Skeletal muscle tissue (tissue), 4 donors: ENCODE data around the gene IQSEC3. TPM values are rescaled to one million over a fixed set of nuclear protein-coding genes. Genes with fewer than 3 reads are reported as not detected.
"Not testable (repeated sequence)": the region's sequence is repeated elsewhere in the genome, so short reads cannot be mapped to it uniquely, and the experiment has no call there.

Source experiments
- H3K27ac ChIP-seq: one replicate; pipeline ENCODE4 v1.7.0; 2013; ENCODE audit warnings: mild to moderate bottlenecking, low read depth, low read length, inconsistent platforms
- H3K27me3 ChIP-seq, 3 donors: one replicate each; pipeline ENCODE4 v1.7.0; 2013; ENCODE audit warnings: low read length in 3 of 3; ENCODE audit not compliant: control insufficient read depth in 3 of 3, insufficient read depth in 3 of 3
- H3K36me3 ChIP-seq, 3 donors: one replicate each; pipeline ENCODE4 v1.7.0; 2013; ENCODE audit warnings: low read length in 3 of 3; ENCODE audit not compliant: control insufficient read depth in 3 of 3, insufficient read depth in 3 of 3
- H3K4me1 ChIP-seq, 3 donors: one replicate each; pipeline ENCODE4 v1.7.0; 2013; ENCODE audit warnings: low read length in 3 of 3, mild to moderate bottlenecking in 3 of 3; ENCODE audit not compliant: control insufficient read depth in 3 of 3, insufficient read depth in 3 of 3
- H3K4me3 ChIP-seq, 3 donors: one replicate each; pipeline ENCODE4 v1.7.0; 2013; ENCODE audit warnings: low read length in 3 of 3
- H3K9ac ChIP-seq, 3 donors: one replicate each; pipeline ENCODE4 v1.7.0; 2013; ENCODE audit warnings: low read length in 3 of 3, mild to moderate bottlenecking in 3 of 3, moderate library complexity in 2 of 3, low read depth in 1 of 3
- H3K9me3 ChIP-seq, 3 donors: one replicate each; pipeline ENCODE4 v1.7.0; 2013; ENCODE audit warnings: low read length in 3 of 3; ENCODE audit not compliant: control insufficient read depth in 3 of 3
- total RNA-seq: library from RNA; depleted of rRNA; stranded (reverse); fragments of >200 nt; gene quantifications from one replicate; pipeline ENCODE4 v1.2.3, GENCODE V29; 2014
- donor health status: Osteomylitis.

Gene IQSEC3
- total RNA-seq, 1 donor from 2014 or later = 1.0 TPM

DNA sequence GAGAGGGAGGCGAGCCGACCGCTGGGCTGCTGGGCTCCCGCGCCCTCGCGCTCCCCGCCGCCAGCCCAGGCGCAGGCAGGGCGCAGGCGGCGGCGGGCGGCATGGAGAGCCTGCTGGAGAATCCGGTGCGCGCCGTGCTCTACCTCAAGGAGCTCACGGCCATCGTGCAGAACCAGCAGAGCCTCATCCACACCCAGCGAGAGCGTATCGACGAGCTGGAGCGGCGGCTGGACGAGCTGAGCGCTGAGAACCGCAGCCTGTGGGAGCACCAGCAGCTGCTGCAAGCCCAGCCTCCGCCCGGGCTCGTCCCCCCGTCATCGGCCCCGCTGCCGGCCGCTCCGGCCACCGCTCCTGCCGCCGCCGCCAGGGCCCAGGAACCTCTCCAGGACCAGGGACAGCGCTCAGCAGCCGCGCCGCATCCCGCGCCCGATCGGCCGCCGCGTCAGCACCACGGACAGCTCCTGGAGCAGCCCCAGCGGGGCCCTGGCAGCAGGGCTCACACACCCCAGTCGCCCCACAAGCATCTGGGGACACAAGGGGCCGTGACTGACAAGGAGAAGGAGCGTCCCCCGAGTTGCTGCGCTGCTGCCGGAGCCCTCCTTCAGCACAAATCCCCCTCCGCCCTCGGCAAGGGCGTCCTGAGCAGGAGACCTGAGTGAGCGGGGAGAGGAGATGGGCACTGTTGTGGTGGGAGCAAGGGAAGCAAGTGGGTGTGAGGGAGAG lies 376 bp downstream of the IQSEC3 start:
- H3K4me3 ChIP-seq, H3K36me3 ChIP-seq, H3K4me1 ChIP-seq, H3K9ac ChIP-seq, H3K27ac ChIP-seq, H3K9me3 ChIP-seq: not testable (repeated sequence)
- H3K27me3 ChIP-seq = peaks cover 3 to 10% (median 6%) of the 10 kb centered on the region in 3 donors

DNA sequence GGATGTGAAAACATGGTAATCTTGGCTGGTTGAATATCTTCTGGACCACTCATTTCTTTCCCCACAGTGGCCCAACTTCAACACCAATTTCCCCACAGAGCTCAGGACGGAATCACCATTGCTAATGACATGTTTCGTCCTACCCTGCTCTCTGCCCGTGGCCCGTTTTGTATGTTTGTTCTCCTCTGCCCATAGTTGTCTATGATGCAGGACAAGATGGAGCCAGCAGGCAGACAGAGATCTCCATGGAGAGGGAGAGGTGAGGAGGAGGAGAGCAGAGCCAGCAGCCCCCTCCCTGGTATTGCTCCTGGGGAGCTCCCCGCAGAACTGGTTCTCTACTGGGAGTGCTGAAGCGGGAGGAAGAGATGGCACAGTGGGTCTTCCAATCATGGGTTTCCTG lies 3.1 kb downstream of the IQSEC3 start:
- not testable (repeated sequence) for H3K9me3 ChIP-seq, H3K27ac ChIP-seq, H3K4me1 ChIP-seq, H3K9ac ChIP-seq, H3K36me3 ChIP-seq, H3K4me3 ChIP-seq
- H3K27me3 ChIP-seq = peaks cover 6 to 10% (median 8%) of the 10 kb centered on the region in 3 donors

DNA sequence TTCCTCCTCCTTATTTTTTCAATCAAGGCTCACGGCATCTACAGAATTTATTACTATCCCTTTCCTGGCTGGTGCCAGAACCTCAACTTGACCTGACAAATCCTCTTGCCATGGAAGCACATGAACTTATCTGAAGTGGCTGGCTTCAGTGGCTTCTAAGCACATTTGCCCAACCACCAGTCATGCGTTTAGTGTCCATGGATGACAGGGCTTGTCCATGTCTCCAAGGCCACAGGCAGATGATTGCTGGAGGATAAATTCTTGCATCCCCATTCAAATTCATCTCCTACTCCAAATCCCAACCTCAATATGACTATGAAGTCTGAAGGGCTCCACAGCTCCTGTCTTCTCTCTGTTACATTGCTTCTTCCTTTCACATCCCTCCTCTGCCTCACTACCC lies 4.0 kb downstream of the IQSEC3 start:
- not testable (repeated sequence) for H3K27ac ChIP-seq, H3K9me3 ChIP-seq, H3K9ac ChIP-seq, H3K4me3 ChIP-seq, H3K4me1 ChIP-seq, H3K36me3 ChIP-seq
- peaks cover 9 to 13% (median 10%) of the 10 kb centered on the region in 3 donors for H3K27me3 ChIP-seq

DNA sequence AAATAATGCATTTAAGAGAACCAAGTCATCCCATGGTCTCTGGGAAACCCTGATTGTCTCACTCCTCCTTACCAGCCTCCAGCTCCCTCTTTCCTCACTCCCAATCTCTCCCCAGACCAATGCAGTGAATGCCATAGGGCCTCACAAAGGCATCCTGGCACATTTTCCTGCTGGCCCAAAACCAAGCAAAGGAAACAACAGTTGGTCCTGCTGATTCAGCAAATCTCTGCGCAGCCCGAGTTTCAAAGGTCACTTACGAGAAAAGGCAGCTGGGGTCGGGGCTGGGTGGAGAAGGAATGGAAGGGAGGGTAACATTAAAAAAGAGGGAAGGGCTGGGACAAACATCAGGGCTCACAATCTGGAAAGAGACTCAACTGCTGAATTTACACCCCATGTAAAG lies 5.5 kb downstream of the IQSEC3 start:
- not testable (repeated sequence) for H3K4me1 ChIP-seq
- peaks cover 18 to 22% (median 19%) of the 10 kb centered on the region in 3 donors for H3K27me3 ChIP-seq

DNA sequence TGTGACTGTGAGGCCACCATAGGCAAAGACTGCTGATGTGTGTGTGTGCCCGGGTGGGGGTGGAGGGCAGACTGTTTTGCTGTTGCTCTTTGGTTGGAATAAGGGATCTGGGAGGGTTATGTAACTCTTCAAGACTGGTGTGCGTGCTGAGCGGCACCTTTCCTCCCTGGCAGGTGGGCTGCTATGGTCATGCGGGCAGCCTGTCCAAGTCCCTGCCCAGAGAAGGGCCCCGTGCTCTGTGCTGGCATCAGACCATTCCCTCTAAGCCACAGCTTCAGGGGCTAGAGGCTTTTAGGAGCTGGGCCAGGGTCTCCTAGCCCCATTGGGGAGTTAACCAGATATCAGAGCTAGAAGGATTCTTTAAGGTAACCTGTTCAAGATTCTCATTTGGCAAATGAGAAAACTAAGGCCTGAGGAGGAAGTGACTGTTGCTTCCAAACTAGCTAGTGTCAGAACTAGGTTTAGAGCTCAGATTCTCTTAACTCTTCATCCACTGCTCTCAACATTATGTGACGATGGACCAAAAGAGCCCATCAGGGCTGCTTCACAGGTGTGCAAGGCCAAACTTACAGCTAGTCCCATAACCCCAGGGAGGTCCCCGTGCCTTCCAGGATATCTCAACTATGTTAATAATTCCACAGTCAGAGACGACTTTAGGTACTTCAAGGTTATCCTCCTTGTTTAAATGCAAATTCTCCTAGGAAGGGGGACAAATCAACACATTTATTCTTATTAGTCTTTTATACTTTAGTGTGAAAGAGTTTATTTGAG lies 8.0 kb downstream of the IQSEC3 start:
- not testable (repeated sequence) for H3K9me3 ChIP-seq, H3K36me3 ChIP-seq, H3K4me1 ChIP-seq, H3K9ac ChIP-seq, H3K4me3 ChIP-seq, H3K27ac ChIP-seq
- peaks cover 22 to 33% (median 24%) of the 10 kb centered on the region in 3 donors for H3K27me3 ChIP-seq

More for the DNA sequence above, 5.5 kb downstream of the IQSEC3 start:
- H3K4me3 ChIP-seq, H3K9ac ChIP-seq, H3K9me3 ChIP-seq, H3K36me3 ChIP-seq, H3K27ac ChIP-seq: not testable (repeated sequence)

DNA sequence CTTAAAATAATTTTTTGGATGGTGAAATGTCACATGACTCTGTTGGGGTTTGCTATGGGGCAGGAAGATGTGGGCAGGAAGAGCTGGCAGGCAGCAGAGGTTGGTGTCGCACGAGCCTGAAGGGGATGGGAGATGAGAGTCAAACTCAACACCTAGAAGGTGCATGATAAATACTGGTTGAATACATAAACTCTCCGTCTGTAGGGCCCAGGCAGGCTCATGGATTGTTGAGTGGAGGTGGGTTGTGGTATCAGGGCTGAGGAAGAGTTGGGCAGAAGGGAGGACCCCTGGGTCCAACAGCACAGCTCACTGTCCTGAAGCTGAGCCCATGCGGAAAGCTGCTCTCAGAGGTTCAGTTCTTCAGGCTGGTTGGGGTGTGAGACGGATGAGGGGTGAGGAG lies 9.0 kb downstream of the IQSEC3 start:
- not testable (repeated sequence) for H3K4me3 ChIP-seq, H3K9me3 ChIP-seq, H3K27ac ChIP-seq, H3K36me3 ChIP-seq, H3K9ac ChIP-seq, H3K4me1 ChIP-seq
- peaks cover 26 to 30% (median 26%) of the 10 kb centered on the region in 3 donors for H3K27me3 ChIP-seq

GRCh38 chr12:76102-76501 lies 9.5 kb downstream of the IQSEC3 start:
- H3K4me3 ChIP-seq, H3K9me3 ChIP-seq, H3K27ac ChIP-seq, H3K9ac ChIP-seq, H3K36me3 ChIP-seq, H3K4me1 ChIP-seq: not testable (repeated sequence)
- peaks cover 31 to 34% (median 31%) of the 10 kb centered on the region in 3 donors for H3K27me3 ChIP-seq

- not testable (repeated sequence) for H3K4me1 ChIP-seq, H3K9me3 ChIP-seq, H3K36me3 ChIP-seq, H3K9ac ChIP-seq, H3K4me3 ChIP-seq, H3K27ac ChIP-seq
- H3K27me3 ChIP-seq = peaks cover 34 to 36% (median 36%) of the 10 kb centered on the region in 3 donors
Measured at GRCh38 chr12:76551-76950, 10.0 kb downstream of the IQSEC3 start.

DNA sequence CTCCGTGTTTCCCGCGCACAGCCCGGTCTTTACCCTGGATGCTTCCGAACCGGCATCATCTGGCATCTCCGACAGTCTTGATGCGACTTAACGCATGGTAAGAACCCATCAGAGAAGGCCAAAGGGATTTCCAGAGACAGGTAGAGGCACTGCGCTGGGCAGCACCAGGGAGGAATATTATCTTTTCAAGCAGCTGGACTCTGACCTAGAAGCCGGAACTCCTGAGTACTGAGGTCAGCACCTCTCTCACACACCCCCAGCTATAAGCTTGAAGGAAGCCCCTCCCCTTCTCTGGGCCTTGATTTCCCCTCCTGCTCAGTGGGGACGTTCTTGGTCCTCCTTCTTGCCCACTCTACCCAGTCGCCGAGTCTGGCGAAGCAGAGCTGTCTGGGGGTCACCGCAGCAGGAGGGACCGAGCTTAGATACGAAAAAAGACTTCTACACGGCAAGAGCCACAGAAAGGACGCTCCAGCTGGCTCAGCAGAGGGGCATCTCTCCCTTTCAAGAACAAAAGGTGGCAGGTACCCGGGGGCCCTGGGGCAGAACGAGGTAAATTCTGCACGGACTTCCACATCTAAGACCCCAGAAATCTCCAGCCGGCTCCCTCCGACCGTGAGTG lies 10.6 kb downstream of the IQSEC3 start:
- H3K4me3 ChIP-seq, H3K9ac ChIP-seq, H3K27ac ChIP-seq, H3K9me3 ChIP-seq, H3K4me1 ChIP-seq, H3K36me3 ChIP-seq: not testable (repeated sequence)
- H3K27me3 ChIP-seq = peaks cover 34 to 40% (median 40%) of the 10 kb centered on the region in 3 donors

- not testable (repeated sequence) for H3K9ac ChIP-seq, H3K9me3 ChIP-seq, H3K4me3 ChIP-seq, H3K27ac ChIP-seq, H3K4me1 ChIP-seq, H3K36me3 ChIP-seq
- H3K27me3 ChIP-seq = peaks cover 38 to 47% (median 45%) of the 10 kb centered on the region in 3 donors
Measured at GRCh38 chr12:77769-78383, 11.3 kb downstream of the IQSEC3 start.
